GM21515 (cell line): Measurements from ENCODE around the gene CD3E.

Experiments
- ATAC-seq: cut with Tn5 transposase; IDR thresholded peaks from one replicate; pipeline ENCODE4 v1.9.1; 2021; ENCODE audit not compliant: unreplicated experiment

Gene CD3E

DNA sequence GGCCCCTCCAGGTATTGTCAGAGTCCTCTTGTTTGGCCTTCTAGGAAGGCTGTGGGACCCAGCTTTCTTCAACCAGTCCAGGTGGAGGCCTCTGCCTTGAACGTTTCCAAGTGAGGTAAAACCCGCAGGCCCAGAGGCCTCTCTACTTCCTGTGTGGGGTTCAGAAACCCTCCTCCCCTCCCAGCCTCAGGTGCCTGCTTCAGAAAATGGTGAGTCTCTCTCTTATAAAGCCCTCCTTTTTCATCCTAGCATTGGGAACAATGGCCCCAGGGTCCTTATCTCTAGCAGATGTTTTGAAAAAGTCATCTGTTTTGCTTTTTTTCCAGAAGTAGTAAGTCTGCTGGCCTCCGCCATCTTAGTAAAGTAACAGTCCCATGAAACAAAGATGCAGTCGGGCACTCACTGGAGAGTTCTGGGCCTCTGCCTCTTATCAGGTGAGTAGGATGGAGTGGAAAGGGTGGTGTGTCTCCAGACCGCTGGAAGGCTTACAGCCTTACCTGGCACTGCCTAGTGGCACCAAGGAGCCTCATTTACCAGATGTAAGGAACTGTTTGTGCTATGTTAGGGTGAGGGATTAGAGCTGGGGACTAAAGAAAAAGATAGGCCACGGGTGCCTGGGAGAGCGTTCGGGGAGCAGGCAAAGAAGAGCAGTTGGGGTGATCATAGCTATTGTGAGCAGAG lies at the start of gene CD3E:
Gene CD3E, plus strand, starts transcription at position 163 of the 681 bp plus-strand sequence. Its CDS starts 223 bp downstream, at position 386.
- no peak for ATAC-seq

DNA sequence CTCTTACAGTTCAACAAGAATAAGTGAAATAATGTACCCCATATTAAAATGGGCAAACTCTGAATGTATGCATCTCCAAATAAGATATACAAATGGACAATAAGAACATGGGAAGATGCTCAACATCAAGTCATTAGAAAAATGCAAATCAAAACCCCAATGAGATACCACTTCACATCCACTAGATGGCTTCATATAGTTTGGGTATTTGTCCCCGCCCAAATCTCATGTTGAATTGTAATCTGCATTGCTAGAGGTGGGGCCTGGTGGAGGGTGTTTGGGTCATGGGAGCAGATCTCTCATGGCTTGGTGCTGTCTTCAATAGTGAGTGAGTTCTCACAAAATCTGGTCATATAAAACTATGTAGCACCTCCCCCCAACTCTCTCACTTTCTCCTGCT lies 46.1 kb upstream of the CD3E start:
- ATAC-seq, result no peak

DNA sequence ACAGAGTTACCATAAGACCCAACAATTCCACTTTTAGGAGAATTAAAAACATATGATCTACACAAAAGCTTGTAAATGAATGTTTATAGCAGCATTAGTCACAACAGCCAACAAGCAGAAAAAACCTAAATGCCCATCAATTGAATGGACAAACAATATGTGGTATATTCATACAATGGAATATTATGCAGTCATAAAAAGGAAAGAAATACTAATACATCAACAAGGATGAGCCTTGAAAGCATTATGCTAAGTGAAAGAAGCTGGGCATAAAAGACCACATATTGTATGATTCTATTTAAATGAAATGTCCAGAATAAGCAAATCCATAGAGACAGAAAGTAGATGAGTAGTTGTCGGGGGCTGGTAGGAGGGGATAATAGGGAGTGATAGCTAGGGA lies 45.4 kb upstream of the CD3E start:
- ATAC-seq, result no peak

GRCh38 chr11:118260353-118260752 lies 44.2 kb upstream of the CD3E start:
- no peak for ATAC-seq

- ATAC-seq, result no peak
Measured at GRCh38 chr11:118263112-118263511, 41.4 kb upstream of the CD3E start.

GRCh38 chr11:118263695-118264568 lies 40.6 kb upstream of the CD3E start, which contains the start of gene MPZL2:
Gene MPZL2 (minus strand): TSS chr11:118264297. CDS start chr11:118264153, 144 bp downstream.
- no peak for ATAC-seq

GRCh38 chr11:118264569-118265465 lies 39.7 kb upstream of the CD3E start:
- ATAC-seq, result no peak

DNA sequence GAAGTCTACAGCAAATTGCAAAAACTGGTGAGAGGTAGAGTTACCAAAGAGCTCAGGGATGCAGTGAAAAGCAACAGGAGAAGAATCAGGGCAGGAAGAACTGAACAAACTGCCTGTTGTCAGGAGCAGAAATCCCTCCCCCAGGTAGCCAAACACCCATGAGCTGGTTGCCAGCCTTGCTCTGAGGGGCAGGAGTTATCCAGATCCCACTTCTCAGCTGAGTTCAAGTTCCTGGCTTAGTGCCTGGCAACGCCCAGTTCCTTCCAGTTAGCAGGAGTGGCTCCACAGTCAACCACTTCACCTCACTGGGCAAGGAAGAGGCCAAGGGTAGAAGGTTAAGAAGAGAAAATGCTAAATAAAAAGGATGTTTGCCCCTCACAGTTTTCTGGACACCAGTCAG lies 38.6 kb upstream of the CD3E start:
- ATAC-seq, result no peak

DNA sequence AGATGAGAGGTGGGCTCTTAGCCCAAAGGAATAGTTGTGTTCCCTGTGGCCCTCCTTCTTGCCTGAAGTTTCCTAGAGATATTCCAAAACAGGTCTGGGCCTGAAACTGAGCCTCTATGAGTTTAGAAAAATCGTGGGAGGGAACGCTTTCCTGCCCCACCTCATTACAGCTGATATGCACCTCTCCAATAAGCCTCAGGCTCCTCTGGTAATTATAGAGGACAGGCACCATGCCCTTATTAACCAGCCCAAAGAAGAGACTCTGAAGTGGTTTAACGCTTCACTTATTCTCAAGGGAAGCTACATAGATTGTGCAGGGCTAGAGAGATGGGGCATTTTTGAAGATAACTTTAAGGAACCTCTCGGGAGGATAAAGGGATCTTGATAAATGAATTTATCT lies 37.0 kb upstream of the CD3E start:
- no peak for ATAC-seq

DNA sequence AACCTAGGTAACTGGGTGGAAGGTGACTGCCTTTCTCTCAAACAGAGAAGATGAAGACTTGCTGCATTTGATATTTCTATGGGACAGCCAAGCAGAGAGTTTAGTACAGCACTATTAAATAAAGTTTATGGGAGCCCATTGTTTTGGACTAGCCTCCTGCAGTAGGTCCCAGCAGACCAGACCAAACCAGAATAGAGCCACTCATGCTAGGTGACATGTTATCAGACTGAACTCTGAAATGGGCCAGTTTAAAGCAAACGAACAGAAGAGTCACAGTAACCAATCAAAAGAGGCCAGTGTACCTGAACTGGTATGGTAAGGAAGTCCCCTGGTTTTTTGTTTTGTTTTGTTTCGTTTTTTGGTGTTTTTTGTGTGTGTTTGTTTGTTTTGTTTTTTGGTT lies 32.5 kb upstream of the CD3E start:
- ATAC-seq, result no peak

- ATAC-seq, result no peak
Measured at GRCh38 chr11:118274186-118274585, 30.3 kb upstream of the CD3E start.

DNA sequence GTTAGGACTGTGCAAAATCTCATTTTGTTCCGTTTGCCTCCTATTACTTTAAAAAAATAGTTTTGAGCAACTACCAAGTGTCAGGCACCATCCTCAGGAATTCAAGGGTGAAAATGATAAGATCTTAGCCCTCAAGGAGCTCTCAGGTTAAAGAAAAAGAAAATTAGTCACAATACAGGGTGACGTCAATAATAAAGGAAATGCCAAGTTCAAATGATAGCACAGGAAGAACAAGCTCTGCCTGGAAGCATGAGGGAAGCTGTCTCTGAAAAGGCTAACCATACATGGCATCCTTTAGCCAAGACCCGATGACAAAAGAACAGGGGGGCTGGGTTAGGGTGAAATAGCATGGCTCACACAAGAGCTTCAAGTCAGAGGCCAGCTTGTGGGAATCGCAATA lies 29.4 kb upstream of the CD3E start:
- no peak for ATAC-seq

DNA sequence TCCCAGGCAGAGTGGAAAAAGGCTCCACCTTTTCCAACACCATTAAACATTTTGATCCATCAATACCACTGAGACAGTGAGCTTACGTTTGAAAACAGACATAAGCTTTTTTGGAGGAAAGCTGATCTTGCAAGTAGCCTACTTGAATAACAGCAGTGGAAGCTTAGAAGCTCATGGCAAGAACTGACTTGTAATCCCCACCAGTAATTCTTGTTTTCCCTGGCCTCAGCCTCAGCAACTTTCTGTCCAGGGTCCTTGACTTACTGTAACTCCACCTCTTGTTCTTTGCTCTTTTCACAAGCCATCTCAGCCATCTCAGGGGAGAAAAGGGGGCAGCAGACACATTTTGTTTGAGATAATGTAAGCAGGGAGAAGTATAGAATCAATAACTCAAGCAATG lies 28.1 kb upstream of the CD3E start:
- no peak for ATAC-seq

DNA sequence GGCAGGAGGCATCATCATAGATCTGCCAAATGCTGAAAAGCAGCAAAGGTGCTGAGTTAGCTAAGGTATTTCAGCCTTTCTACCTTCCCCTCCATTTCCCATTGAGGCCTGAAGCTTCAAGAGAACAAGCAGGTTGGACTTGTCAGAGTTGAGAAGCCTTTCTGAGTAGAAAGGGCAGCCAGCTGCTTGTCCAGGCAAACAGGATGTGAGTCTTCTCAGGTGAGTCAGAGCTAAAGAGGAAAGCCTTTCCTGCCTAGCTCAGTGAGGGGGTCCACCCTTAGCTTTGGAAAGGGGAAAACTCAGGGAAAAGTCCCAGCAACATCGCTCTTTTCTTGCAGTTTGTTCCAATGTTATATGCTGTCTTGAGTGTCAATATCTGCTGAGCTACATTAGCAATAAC lies 27.2 kb upstream of the CD3E start:
- no peak for ATAC-seq

- no peak for ATAC-seq
Measured at GRCh38 chr11:118281284-118281683, 23.2 kb upstream of the CD3E start.

DNA sequence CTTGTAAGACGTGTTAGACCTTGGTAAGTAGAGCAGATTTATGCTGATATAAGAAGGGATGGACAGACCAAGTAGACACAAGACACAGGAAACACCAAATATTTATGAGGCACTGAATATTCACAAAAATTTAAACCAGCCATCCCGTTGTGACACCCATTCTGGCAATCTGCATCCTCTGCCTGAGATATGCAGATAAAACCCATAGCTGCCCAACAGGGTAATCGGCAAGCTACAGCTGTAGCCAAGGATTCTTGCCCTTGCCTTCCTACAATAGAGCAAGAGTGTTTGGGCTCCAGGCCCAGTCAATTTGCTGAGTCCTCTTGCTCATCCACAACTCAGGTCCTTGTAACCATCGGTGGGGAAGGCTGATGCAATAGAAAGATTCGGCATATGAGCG lies 21.9 kb upstream of the CD3E start:
- no peak for ATAC-seq

DNA sequence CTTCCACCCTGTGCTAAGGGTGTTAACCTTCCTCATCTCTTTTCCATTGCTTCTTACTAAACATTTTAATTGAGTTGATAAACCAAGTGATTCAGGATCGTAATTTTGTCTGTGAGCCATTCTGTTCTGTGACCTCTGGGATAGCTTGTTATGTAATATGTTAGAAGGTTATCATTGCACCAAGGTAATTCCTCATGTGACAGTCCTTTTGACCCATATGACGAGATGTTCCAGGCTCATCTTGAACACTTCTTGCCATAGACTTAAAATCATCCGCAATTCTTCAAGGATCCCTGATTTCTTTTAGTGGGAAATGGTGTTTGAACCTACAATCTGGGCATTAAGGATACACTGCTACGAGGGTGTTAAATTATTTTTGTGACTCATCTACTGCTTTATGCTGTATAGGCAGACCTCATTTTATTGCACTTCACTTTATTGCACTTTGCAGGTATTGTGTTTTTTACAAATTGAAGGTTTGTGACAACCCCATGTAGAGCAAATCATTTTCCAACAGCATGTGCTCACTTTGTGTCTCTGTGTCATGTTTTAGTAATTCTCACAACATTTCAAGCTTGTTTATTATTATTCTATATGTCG lies 21.4 kb upstream of the CD3E start:
- no peak for ATAC-seq

DNA sequence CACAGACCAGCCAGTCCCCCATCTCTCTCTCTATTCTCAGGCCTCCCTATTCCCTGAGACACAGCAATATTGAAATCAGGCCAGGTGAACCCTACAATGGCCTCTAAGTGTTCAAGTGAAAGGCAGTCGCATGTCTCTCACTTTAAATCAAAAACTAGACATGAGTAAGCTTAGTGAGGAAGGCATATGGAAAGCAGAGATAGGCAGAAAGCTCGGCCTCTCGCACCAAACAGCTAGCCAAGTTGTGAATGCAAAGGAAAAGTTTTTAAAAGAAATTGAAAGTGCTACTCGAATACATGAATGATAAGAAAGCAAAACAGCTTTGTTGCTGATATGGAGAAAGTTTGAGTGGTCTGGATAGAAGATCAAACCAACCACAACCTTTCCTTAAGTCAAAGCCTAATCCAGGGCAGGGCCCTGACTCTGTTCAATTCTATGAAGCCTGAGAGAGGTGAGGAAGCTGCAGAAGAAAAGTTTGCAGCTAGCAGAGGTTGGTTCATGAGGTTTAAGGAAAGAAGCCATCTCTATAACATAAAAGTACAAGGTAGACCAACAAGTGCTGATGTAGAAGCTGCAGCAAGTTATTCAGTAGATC lies 20.7 kb upstream of the CD3E start:
- no peak for ATAC-seq

GRCh38 chr11:118286545-118286944 lies 18.0 kb upstream of the CD3E start:
- no peak for ATAC-seq

GRCh38 chr11:118287006-118287405 lies 17.5 kb upstream of the CD3E start:
- ATAC-seq, result no peak

DNA sequence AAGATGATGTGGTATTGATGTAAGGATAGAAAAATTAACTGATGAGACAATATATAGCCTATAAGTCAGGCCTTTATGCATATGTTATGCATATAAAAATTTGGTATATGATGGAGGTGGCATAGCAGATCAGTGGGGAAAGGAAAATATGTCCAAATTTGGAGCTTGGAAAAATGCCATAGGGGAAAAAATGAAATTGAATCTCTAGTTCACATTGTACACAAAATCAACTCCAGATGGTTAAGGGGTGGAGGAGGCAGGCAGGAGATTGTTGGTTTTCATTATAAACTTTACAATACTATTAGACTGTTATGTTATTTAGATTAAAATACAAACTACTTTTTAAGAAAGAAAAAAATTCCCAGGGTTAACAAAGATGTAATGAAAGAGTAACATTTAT lies 15.1 kb upstream of the CD3E start:
- no peak for ATAC-seq
